H1 (cell line): ENCODE data around the gene ANLN. TPM values are rescaled to one million over a fixed set of nuclear protein-coding genes. Genes with fewer than 3 reads are reported as not detected.

ENCODE experiments used
- FOSL1 ChIP-seq: IDR thresholded peaks from 2 replicates; pipeline ENCODE4 v1.6.1; 2011; ENCODE audit warnings: mild to moderate bottlenecking, low read depth, low read length, moderate library complexity; ENCODE audit not compliant: insufficient read depth
- NRF1 ChIP-seq: IDR thresholded peaks from 2 replicates; pipeline ENCODE4 v1.6.1; 2011; ENCODE audit warnings: mild to moderate bottlenecking, low read depth, low read length, improper control_type of control experiment
- PHF8 ChIP-seq: fragments of 200-600 bp; sonication (generic); conservative IDR thresholded peaks from 2 replicates; pipeline ENCODE4 v1.7.1; 2012; ENCODE audit warnings: low read depth, mild to moderate bottlenecking, inconsistent platforms, low read length, moderate library complexity
- SIRT6 ChIP-seq: IDR thresholded peaks from one replicate; pipeline ENCODE4 v1.7.1; 2012; ENCODE audit warnings: low read length, inconsistent platforms
- SP1 ChIP-seq: IDR thresholded peaks from 2 replicates; pipeline ENCODE4 v1.6.1; 2011; ENCODE audit warnings: low read depth, low read length
- SP4 ChIP-seq: IDR thresholded peaks from 2 replicates; pipeline ENCODE4 v1.6.1; 2012; ENCODE audit warnings: low read length, inconsistent platforms
- TAF1 ChIP-seq: IDR thresholded peaks from 2 replicates; pipeline ENCODE4 v1.6.1; 2011; ENCODE audit warnings: mild to moderate bottlenecking, low read depth, low read length
- TEAD4 ChIP-seq: IDR thresholded peaks from 2 replicates; pipeline ENCODE4 v1.6.1; 2012; ENCODE audit warnings: low read depth, low read length, inconsistent platforms, mixed read lengths
- polyA plus RNA-seq, 7 experiments: library from polyadenylated mRNA; depleted of rRNA in 3 of 7; stranded (reverse) in 5 of 7; unstranded in 2 of 7; fragments of >200 nt in 5 of 7; fragments of 200-250 nt in 2 of 7; gene quantifications; 1 replicate in 5 of 7; 2 replicates in 1 of 7; 4 replicates in 1 of 7; pipeline versions ENCODE4 v1.2.1 to v1.2.3, GENCODE V29; 2011 to 2013; ENCODE audit warnings: missing spikeins in 2 of 7, mixed read lengths in 2 of 7
- total RNA-seq: library from RNA; stranded (reverse); fragmentation: NEBNext Ultra II Directional; extraction: Animal tissue kit (Norgen Biotek cat#: 25700); gene quantifications from 2 replicates; pipeline ENCODE4 v1.2.1, GENCODE V29; 2021
- TF ChIP-seq, protein P1 (sequence below): IDR thresholded peaks from 2 replicates; pipeline ENCODE4 v1.6.1; 2011; ENCODE audit warnings: low read length, improper control_type of control experiment

ANLN gene
- total and polyA plus RNA-seq, 2 of the 8 experiments (the other 6 are each of a cell fraction or from before 2014, with no cell fraction given) = 18.5 to 90.1 TPM

- TF ChIP-seq PHF8 = no peak
- no peak for TF ChIP-seq NRF1
- TF ChIP-seq SP1 = no peak
- TF ChIP-seq, protein P1, sequence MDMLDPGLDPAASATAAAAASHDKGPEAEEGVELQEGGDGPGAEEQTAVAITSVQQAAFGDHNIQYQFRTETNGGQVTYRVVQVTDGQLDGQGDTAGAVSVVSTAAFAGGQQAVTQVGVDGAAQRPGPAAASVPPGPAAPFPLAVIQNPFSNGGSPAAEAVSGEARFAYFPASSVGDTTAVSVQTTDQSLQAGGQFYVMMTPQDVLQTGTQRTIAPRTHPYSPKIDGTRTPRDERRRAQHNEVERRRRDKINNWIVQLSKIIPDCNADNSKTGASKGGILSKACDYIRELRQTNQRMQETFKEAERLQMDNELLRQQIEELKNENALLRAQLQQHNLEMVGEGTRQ = no peak
- TF ChIP-seq TEAD4 = no peak
- no peak for TF ChIP-seq FOSL1
- TF ChIP-seq SIRT6 = no peak
- TF ChIP-seq SP4 = no peak
- TF ChIP-seq TAF1 = no peak
Observed at GRCh38 chr7:36448781-36449379, 59.2 kb downstream of the ANLN start (continued).
